Measurements from ENCODE around the gene CALN1.

- TF ChIP-seq CTCF (IDR thresholded peaks at IDR 0.05; ENCODE audit: low read length) (no peak), EZH2phosphoT487 (IDR thresholded peaks at IDR 0.05; ENCODE audit: low read length) (no peak), EZH2 (optimal IDR thresholded peaks at IDR 0.05; ENCODE audit: low read depth, low read length) (no peak)
Measured at GRCh38 chr7:71766016-71766415, 646.1 kb downstream of the CALN1 start.
